ENCODE data around the gene DENND1A.
"Not testable (repeated sequence)": the region's sequence is repeated elsewhere in the genome, so short reads cannot be mapped to it uniquely, and the experiment has no call there.

Gene DENND1A

DNA sequence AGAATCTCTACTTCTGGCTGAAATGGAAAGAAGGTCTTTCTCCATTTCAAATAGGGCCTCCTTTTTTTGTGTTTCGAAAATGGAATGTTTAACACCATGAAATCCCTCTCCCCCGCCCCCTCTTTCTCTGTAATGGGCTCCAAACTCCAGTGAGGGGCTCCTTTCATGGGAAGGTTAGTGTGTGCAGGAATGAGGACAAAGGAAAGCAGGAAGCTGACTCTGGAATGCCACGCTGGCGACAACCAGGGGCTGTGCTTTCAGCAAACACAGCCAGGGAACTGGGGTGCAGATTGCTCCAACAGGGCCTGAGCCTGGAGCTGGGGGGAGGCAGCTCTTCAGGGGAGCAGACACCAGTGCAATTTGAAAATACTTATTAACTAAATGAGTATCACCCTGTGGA is 491.1 kb downstream of the DENND1A start:
- DNase-seq = no peak

- DNase-seq = no peak
These were observed 491.6 kb downstream of the DENND1A start for GRCh38 chr9:123438321-123438720.

DNA sequence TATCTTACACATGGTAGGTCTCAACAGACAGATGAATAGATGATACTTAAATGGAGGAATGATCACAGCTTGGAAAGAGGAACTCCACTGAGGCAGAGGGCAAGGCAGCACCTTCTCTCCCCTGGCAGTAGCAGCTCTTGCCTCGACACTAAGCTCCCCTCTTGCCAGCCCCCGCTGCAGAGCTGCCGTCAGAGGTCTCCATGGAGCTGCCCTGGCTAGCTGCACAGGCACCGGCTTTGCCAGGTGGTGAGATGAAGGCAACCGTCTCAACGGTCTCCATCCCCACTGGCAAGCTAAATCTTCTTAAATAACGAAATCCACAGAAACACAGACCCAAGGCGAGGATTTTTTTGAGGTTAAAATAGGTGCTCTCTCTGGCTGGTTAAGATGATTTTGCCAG is 492.7 kb downstream of the DENND1A start:
- DNase-seq = no peak

- no peak for DNase-seq
These were observed 494.5 kb downstream of the DENND1A start for GRCh38 chr9:123435471-123435870.

DNA sequence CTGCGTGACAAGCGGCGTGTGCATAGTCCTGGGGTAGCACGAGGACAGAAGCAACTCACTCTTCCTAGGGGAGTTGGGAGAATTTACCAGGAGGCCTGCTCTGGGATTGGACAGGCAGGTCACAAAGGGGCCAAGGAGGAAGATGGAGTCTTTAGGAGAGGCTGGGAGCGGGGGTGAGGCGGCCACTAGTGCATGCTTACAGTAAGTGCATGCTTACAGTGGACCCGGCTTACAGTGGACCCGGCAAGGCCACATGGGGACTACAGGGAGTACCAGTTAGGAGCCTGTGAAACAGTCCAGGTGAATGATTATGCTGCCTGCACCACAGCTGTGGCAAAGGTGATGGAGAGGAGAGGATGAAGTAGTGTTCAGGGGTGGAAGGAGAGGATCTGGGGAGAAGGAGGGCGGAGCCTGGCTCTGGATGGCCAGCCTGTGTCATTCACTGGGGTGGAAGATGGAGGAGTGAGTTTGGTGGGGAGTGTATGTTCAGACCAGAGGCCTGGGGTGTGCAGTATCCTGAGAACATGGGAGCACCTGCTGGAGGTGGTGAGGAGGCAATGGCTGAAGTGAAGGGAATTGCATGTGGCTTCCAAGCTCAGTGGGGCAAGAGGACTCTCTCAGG is 495.2 kb downstream of the DENND1A start:
- DNase-seq = no peak

DNA sequence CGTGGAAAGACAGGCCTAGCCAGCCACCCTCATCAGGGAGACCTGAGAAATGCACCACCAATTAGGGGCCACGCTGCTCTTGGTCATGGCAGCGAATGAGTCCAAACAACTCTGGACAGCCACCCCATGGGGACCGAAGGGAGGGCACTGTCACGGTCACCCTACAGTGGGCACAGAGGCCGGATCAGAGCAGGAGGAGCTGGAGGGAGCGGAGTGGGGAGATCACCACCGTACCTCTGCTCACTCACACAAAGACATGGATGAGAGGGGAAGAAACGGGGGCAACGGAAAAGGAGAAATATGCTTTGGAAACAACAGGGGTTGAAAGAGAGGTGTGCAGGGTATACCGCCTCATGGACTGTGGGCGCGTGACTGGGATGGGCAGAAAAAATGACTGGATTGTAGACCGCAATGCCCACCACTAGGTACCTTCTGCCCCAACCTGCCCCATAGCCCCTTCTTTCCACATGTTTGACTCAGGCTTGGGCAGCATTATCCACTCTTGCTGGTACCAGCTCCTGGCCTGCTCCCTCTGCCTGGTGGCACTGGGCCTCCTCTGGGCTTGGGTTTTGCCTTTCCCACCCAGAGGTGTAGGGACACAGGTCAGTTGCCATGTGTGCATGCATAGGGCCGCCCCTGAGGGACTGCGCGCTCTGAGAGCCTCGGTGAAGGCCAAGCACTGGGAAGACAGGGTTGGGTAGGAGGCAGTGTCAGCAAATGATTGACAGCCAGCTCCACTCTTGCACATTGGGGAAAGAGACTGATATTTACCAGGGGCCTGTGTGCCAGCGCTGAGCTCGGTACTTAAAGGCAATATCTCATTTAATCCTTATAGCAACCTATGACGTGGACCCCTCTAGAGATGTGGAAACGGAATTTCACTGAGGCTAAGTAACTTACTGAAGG is 497.3 kb downstream of the DENND1A start:
- no peak for DNase-seq

GRCh38 chr9:123431581-123431980 is 498.3 kb downstream of the DENND1A start:
- no peak for DNase-seq

DNA sequence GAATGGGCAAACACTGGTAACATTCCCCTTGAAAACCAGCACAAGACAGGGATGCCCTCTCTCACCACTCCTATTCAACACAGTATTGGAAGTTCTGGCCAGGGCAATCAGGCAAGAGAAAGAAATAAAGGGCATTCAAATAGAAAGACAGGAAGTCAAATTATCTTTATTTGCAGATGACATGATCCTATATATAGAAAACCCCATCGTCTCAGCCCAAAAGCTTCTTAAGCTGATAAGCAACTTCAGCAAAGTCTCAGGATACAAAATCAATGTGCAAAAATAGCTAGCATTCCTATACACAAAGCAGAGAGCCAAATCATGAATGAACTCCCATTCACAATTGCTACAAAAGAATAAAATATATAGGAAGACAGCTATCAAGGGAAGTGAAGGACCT is 501.5 kb downstream of the DENND1A start:
- not testable (repeated sequence) for DNase-seq

- DNase-seq = no peak
These were observed 503.5 kb downstream of the DENND1A start for GRCh38 chr9:123426406-123426805.

DNA sequence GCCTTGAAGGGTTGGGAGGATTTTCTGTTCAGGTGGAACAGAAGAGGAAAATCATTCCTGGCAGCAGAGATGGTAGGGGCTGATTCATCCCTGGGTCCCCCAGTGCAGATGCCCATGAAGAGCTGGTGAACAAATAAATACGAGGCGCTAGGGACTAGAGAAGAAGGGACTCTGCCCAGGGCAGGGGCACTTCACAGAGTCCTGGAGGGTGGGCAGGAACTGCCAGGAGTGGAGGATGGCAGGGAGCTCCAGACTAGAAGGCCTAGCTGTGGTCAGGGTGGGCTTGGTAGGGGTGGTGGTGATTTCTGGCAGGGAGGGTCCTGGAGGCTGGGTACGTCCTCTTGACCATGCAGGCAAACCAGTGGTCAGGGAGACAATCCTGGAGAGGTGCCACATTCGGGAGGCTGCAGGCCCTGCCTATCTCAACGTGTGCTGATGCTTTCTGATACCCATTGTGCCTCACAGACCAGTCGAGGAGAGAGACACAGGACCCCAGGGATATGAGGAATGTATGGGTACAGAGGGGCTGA is 504.0 kb downstream of the DENND1A start:
- DNase-seq = no peak

DNA sequence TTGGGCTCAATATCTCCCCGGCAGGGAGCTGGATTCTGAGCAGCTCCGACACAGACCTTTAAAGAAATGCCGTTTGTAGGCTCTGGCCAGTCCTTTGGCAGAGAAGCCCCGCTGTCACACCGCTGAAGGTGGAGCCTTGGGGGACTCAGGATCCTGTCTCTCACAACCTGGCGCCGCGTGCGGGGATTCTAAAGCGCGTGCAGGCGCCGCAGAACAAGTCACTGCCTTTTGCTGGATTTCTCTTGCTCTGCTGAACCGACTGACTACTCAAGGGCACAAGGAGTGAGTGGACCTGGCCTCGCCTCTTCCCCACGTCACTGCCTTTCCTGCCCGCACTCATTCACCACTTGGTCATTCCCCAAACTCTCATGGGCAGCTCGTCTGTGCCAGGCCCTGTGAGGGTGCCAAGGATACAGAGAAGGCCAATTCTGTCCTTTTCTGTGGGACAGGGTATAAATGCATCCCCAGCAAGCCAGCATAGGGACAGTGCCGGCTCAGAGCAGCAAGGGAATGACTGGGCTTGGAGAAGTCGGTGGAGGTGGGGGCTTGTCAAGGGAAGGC is 504.6 kb downstream of the DENND1A start:
- no peak for DNase-seq

- no peak for DNase-seq
These were observed 505.2 kb downstream of the DENND1A start for GRCh38 chr9:123424552-123425225.

- DNase-seq = no peak
These were observed 505.8 kb downstream of the DENND1A start for GRCh38 chr9:123424131-123424530.

DNA sequence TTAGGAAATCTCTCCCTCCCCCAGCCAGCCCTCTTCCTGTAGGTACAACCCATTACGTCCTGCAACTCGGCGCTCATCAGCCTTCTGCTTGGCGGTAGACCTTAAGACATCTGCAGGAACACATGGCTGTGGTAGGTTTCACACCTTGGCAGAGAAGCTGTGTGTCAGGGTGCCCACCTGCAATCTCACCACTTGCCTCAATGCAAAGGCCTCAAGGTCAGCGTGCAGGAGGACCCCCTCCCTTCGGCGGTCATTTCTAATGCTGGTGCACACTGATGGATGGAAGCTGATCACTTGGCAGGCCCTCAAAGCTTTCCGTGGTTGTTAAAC is 506.6 kb downstream of the DENND1A start:
- DNase-seq = no peak

DNA sequence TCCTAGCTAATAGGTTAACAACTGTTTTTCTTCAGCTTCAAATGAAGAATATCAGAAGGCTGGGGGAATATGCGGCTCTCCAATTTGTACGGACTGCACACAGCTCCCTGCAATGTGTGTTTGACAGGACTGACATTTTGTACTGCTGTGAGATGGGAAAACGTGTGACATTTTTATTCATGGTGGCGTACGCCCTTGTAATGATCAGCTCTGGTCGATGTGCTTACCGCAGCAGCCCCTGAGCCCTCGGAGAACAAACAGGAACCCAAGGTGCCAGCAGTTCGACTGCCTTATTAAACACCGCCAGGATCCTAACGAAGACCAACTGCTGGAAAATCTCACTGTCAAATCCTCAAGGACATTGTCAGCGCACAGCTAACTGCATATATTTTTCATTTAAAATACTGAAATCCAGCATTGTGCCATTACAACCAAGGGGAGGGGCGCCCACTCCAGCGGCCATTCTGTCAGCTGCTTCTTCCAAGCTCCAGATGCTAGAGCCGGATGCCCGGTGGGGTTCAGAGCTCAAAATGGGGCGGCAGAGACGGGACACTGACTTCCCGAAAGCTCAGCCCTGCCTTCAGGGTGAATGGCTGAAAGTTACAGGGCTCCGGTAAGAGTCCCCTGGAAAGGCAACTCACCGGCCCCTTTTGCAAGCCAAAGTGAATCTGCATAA is 507.2 kb downstream of the DENND1A start:
- DNase-seq = no peak

DNA sequence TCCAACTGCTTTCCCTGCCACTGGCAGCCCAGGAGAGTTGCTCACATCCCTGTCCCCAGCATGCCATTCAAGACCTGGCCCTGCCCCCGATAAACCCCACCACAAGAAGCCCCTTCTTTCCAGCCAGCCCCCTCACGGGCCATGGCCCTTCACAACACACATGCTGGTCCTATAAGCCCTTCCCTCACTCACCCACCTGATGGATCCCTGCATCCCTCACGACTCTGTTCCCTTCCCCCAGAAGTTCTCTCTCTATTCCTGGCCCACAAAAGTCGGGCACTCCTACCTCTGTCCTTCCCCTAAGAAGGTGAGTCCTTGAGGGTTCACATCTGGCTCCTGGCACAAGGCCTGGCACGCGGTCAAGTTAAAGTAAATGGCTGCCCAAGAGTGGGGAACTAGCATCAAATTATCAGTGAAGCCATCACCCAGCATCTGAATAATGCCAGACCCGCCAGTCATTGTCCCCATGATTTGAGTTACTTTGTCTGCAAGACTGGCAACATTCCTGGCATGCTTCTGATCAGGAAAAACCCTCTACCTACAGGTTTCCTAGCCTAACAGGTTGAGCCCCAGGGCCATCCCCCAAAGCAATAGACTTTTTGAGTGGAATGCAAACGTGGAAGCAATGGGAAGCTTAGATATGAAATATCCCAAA is 508.0 kb downstream of the DENND1A start:
- DNase-seq = no peak

DNA sequence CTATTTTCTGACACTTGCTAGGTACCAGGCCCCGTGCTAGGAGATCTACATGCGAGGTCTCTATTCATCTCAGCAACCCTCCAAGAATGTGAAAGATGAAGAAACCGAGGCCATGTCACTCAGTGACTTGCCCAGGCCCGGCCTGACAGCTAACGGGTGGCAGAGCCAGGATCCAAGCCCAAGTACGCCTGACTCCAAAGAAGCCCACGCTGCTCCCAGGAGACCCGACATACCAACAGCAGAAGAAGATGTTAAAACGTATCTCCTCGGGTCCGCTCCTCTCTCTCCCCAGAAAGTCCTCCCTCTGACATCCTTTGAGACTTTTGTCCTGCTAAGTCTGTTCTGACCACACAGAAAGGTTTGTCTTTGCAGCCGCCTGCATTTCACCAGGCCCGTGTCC is 508.7 kb downstream of the DENND1A start:
- no peak for DNase-seq

DNA sequence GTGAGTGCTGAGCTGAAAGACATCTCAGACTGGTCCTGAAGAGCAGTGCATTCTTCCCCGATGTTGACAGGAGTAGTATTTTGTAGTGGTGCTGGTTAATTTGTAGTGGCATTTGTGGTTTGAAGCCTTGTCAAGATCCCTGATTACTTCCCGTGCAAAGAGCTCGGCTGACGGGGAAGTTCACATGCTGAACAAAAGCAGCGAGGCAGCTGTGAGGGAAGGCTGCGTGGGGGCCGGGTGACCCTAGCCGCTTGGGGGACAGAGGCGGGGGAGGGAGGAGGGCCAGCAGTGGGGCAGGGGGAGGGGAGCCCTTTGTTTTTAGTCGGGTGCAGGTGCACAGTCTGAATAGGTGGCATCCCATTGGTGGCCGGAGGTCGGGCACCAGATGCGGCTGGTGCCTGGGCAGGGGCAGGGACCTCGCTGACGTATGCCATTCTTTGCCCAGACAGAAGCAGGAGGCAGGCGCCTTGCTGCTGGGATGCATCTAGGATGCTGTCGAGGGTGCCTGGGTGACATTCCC is 509.3 kb downstream of the DENND1A start:
- DNase-seq = no peak

GRCh38 chr9:123419721-123420591 is 510.0 kb downstream of the DENND1A start:
- no peak for DNase-seq

GRCh38 chr9:123419091-123419490 is 510.8 kb downstream of the DENND1A start:
- no peak for DNase-seq

- DNase-seq = no peak
These were observed 511.4 kb downstream of the DENND1A start for GRCh38 chr9:123418506-123418905.
